Esophagus squamous epithelium (tissue), 5 donors: ENCODE measurements around the gene RUVBL1. TPM values are rescaled to one million over a fixed set of nuclear protein-coding genes. Genes with fewer than 3 reads are reported as not detected.

ENCODE experiments used
- DNase-seq: peaks from one replicate; lab custom pipeline; 2025; lab: John Stamatoyannopoulos, UW
- H3K27ac ChIP-seq, 4 donors: fragments of 200-600 bp; sonication (generic); one replicate each; pipeline ENCODE4 v1.5.1; 2016 to 2019; ENCODE audit warnings: mild to moderate bottlenecking in 1 of 4
- H3K27me3 ChIP-seq, 4 donors: fragments of 200-600 bp; sonication (generic); 1 replicate in 3 of 4; 2 replicates in 1 of 4; pipeline versions ENCODE4 v1.5.1 to v1.6.0; 2017 to 2021; ENCODE audit warnings: antibody characterized with exemption in 1 of 4
- H3K36me3 ChIP-seq, 3 donors: fragments of 200-600 bp; sonication (generic); one replicate each; pipeline ENCODE4 v1.5.1; 2016 to 2019
- H3K4me1 ChIP-seq, 3 donors: fragments of 200-600 bp; sonication (generic); one replicate each; pipeline ENCODE4 v1.5.1; 2017 to 2019
- H3K4me3 ChIP-seq, 4 donors: fragments of 200-600 bp; sonication (generic); 1 replicate in 3 of 4; 2 replicates in 1 of 4; pipeline ENCODE4 v1.5.1; 2016 to 2019; ENCODE audit warnings: mild to moderate bottlenecking in 2 of 4, moderate library complexity in 1 of 4
- H3K9me3 ChIP-seq, 3 donors: fragments of 200-600 bp; sonication (generic); one replicate each; pipeline ENCODE4 v1.5.1; 2016 to 2019
- CTCF ChIP-seq, 6 experiments: fragments of 450-650 bp in 4 of 6; fragments of 200-600 bp in 2 of 6; sonication (generic) in 2 of 6; IDR thresholded peaks; one replicate each; pipeline ENCODE4 v1.5.1; 2016 to 2019; ENCODE audit warnings: antibody characterized with exemption in 6 of 6, mild to moderate bottlenecking in 4 of 6, moderate library complexity in 4 of 6
- POLR2A ChIP-seq, 4 donors: fragments of 450-650 bp; IDR thresholded peaks; one replicate each; pipeline ENCODE4 v1.6.1; 2017; ENCODE audit warnings: antibody characterized with exemption in 4 of 4, mild to moderate bottlenecking in 4 of 4, moderate library complexity in 3 of 4
- WGBS, 2 donors: methylation state at CpG; one replicate each; pipeline ENCODE4 v1.1.5; 2018; 5-methylcytosine and 5-hydroxymethylcytosine counted together
- intact Hi-C: fragments of 100-400 bp; cut with DNase I; formaldehyde crosslinking; loops from one replicate; pipeline ENCODE4 v1.15.0; 2022
- total RNA-seq, 4 donors: library from RNA; depleted of rRNA; stranded (reverse); fragments of >200 nt; gene quantifications; one replicate each; pipeline ENCODE4 v1.1.0, GENCODE V29; 2016
- donor health status: DM: yes; HTN: yes; CAD: no.

The RUVBL1 gene
- total RNA-seq, 4 donors from 2014 or later: 17.6 to 50.4 (median 34.3) TPM

- 63 to 81% methylated on average over 4 to 7 of the region's 13 CpGs for WGBS, 2 donors
- DNase-seq: no peak
- no peak overlapping the region for H3K4me3 ChIP-seq
- H3K27me3 ChIP-seq: no peaks in the 10 kb centered on the region
- H3K36me3 ChIP-seq: peaks cover 40 to 77% (median 49%) of the 10 kb centered on the region in 3 donors
- intact Hi-C loops: no loop called here
- TF ChIP-seq POLR2A (IDR thresholded peaks at IDR 0.05) (no peak), CTCF (IDR thresholded peaks at IDR 0.05) (no peak)
- H3K27ac ChIP-seq: no peak overlapping the region
- peaks cover 5 to 28% (median 12%) of the 10 kb centered on the region in 3 donors for H3K4me1 ChIP-seq
- H3K9me3 ChIP-seq: no peaks in the 10 kb centered on the region
These were observed 52.6 kb downstream of the RUVBL1 start for GRCh38 chr3:128070898-128071591.

GRCh38 chr3:128069271-128069670 lies 54.3 kb downstream of the RUVBL1 start:
- intact Hi-C loops: no loop called here
- H3K9me3 ChIP-seq: no peaks in the 10 kb centered on the region
- H3K27ac ChIP-seq: no peak overlapping the region
- TF ChIP-seq CTCF (IDR thresholded peaks at IDR 0.05) (no peak), POLR2A (IDR thresholded peaks at IDR 0.05) (no peak)
- no peaks in the 10 kb centered on the region for H3K27me3 ChIP-seq
- H3K36me3 ChIP-seq: peaks cover 47 to 94% (median 61%) of the 10 kb centered on the region in 3 donors
- DNase-seq: no peak
- WGBS, 2 donors: 90 to 97% methylated on average over 6 to 8 of the region's 15 CpGs
- no peak overlapping the region for H3K4me3 ChIP-seq
- peaks cover 0 to 10% (median 0%) of the 10 kb centered on the region in 3 donors for H3K4me1 ChIP-seq

GRCh38 chr3:128068156-128068620 lies 55.4 kb downstream of the RUVBL1 start:
- 79 to 86% methylated on average over 6 to 8 of the region's 8 CpGs for WGBS, 2 donors
- Histone ChIP-seq H3K4me3 (no peak overlapping the region), H3K27ac (no peak overlapping the region), H3K27me3 (no peaks in the 10 kb centered on the region), H3K4me1 (peaks cover 0 to 2% (median 0%) of the 10 kb centered on the region in 3 donors), H3K36me3 (peaks cover 47 to 100% (median 72%) of the 10 kb centered on the region in 3 donors), H3K9me3 (no peaks in the 10 kb centered on the region)
- TF ChIP-seq CTCF (IDR thresholded peaks at IDR 0.05) (peak; percentile 11 to 51 (median 38)), POLR2A (IDR thresholded peaks at IDR 0.05) (no peak)
- DNase-seq: no peak
- intact Hi-C loops: no loop called here

GRCh38 chr3:128067489-128067888 lies 56.1 kb downstream of the RUVBL1 start:
- no peak for TF ChIP-seq POLR2A (IDR thresholded peaks at IDR 0.05)
- no peak for TF ChIP-seq CTCF (IDR thresholded peaks at IDR 0.05)
- 55 to 67% methylated on average over 7 of the region's 7 CpGs for WGBS, 2 donors
- intact Hi-C loops: no loop called here

GRCh38 chr3:128066676-128067075 lies 56.9 kb downstream of the RUVBL1 start:
- H3K4me3 ChIP-seq: no peak overlapping the region
- TF ChIP-seq POLR2A (IDR thresholded peaks at IDR 0.05) (no peak), CTCF (IDR thresholded peaks at IDR 0.05) (no peak)
- intact Hi-C loops: no loop called here
- H3K27ac ChIP-seq: no peak overlapping the region
- peaks cover 0 to 2% (median 0%) of the 10 kb centered on the region in 3 donors for H3K4me1 ChIP-seq
- H3K9me3 ChIP-seq: no peaks in the 10 kb centered on the region
- no peaks in the 10 kb centered on the region for H3K27me3 ChIP-seq
- 90 to 95% methylated on average over 9 of the region's 9 CpGs for WGBS, 2 donors
- no peak for DNase-seq
- peaks cover 48 to 100% (median 86%) of the 10 kb centered on the region in 3 donors for H3K36me3 ChIP-seq

More at GRCh38 chr3:128067489-128067888, 56.1 kb downstream of the RUVBL1 start:
- H3K9me3 ChIP-seq: no peaks in the 10 kb centered on the region
- no peak overlapping the region for H3K27ac ChIP-seq
- DNase-seq: no peak
- H3K27me3 ChIP-seq: no peaks in the 10 kb centered on the region
- H3K36me3 ChIP-seq: peaks cover 40 to 100% (median 78%) of the 10 kb centered on the region in 3 donors
- H3K4me3 ChIP-seq: no peak overlapping the region
- H3K4me1 ChIP-seq: no peaks in the 10 kb centered on the region
